ENCODE measurements around the gene NUDT4. TPM values are rescaled to one million over a fixed set of nuclear protein-coding genes. Genes with fewer than 3 reads are reported as not detected.

Gene NUDT4
- total and polyA plus RNA-seq, 9 of the 15 experiments (the other 6 are each of a cell fraction or from before 2014, with no cell fraction given) = 38.1 to 164 (median 99.2) TPM

DNA sequence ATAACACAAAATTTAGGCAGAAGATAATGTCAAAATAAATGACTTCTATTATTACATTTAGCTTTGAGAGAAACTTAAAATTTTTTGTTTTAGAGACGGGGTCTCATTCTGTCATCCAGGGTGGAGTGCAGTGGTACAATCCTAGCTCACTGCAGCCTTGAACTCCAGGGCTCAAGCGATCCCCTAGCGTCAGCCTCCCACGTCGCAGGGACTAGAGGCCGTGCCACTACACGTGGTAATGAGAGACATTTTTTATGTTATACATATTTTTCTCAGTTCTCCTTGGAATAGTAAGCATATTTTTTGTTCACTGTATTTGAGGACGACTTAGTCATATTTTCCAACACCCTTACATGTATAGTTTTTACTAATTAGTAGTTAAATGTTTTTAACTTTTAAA lies 21.5 kb upstream of the NUDT4 start:
- no peak overlapping the region for H3K4me3 ChIP-seq
- H3K9me3 ChIP-seq (replicated peaks; ENCODE audit: control insufficient read depth, insufficient read depth, low read depth, low read length) = no peaks in the 10 kb centered on the region
- WGBS (ENCODE audit: insufficient coverage, low coverage, missing lambda C conversion rate) = 18% methylated on average over 8 of the region's 8 CpGs
- no peaks in the 10 kb centered on the region for H3K36me3 ChIP-seq (ENCODE audit: control insufficient read depth, insufficient read depth, low read length)
- H3K27me3 ChIP-seq (ENCODE audit: control insufficient read depth in 2 of 2, insufficient read depth in 2 of 2, low read length in 2 of 2) = no peaks in the 10 kb centered on the region
- DNase-seq (ENCODE audit: extremely low read depth in 1 of 4, low spot score in 3 of 4) (peak; percentile 28 to 75 (median 42)), FAIRE-seq (peak; percentile 84), ATAC-seq (peak; percentile 95)
- peak overlapping the region; percentile 30; the same call in 2 of the 3 replicates for H3K27ac ChIP-seq (ENCODE audit: extremely low read depth, low read depth, low read length)
- H3K4me1 ChIP-seq (replicated peaks in 1 of 2; ENCODE audit: control insufficient read depth in 2 of 2, insufficient read depth in 2 of 2, low read length in 2 of 2) = peaks cover 0 to 5% of the 10 kb centered on the region in 2 experiments; a peak in 2 of 5 replicates
- peak overlapping the region; percentile 84 for H2AFZ ChIP-seq (ENCODE audit: low read depth, low read length)
- H3K9ac ChIP-seq (ENCODE audit: insufficient read depth in 1 of 2, low read depth in 2 of 2, low read length in 2 of 2) = 0 out of 4 replicates have a peak overlapping the region, but pooled peaks of 1 of the 2 experiments have one; percentile 6
- in situ Hi-C loops (cut with MboI) = no loop called here
- no peaks in the 10 kb centered on the region for H3K9me1 ChIP-seq (ENCODE audit: control insufficient read depth, insufficient read depth, low read length)
- no peaks in the 10 kb centered on the region for H3K79me2 ChIP-seq (ENCODE audit: control insufficient read depth, insufficient read depth, low read length)
- intact Hi-C loops (cut with micrococcal nuclease) = no loop called here
- H3K4me2 ChIP-seq (ENCODE audit: insufficient read depth, low read length) = no peak overlapping the region
- BruUV-seq (replicated peaks) = no TSS peak
- ChIA-PET CTCF (ENCODE audit: low intra/inter-chr PET ratio) (no interaction called here), POLR2A (interaction anchor here (0.6 kb wide), 1 partner anchor 10 kb away, joined by 4 read pairs; no protein-coding TSS in a partner anchor)
- no peaks in the 10 kb centered on the region for H4K20me1 ChIP-seq (replicated peaks; ENCODE audit: control insufficient read depth, insufficient read depth, low read length)
- 0 out of 4 replicates have a peak, but pooled peaks of 1 of the 2 experiments have one; percentile 22 for TF ChIP-seq MAZ (CRISPR knock-in tag; conservative IDR thresholded peaks at IDR 0.05 in 1 of 2, IDR thresholded peaks at IDR 0.05 in 1 of 2)
- TF ChIP-seq ZNF583 (CRISPR knock-in tag; IDR thresholded peaks at IDR 0.05) = no peak
- TF ChIP-seq RBM25 (IDR thresholded peaks at IDR 0.05; ENCODE audit: low read depth, low read length, severe bottlenecking) = peak; percentile 9
- TF ChIP-seq, protein P1, sequence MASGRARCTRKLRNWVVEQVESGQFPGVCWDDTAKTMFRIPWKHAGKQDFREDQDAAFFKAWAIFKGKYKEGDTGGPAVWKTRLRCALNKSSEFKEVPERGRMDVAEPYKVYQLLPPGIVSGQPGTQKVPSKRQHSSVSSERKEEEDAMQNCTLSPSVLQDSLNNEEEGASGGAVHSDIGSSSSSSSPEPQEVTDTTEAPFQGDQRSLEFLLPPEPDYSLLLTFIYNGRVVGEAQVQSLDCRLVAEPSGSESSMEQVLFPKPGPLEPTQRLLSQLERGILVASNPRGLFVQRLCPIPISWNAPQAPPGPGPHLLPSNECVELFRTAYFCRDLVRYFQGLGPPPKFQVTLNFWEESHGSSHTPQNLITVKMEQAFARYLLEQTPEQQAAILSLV (tag; IDR thresholded peaks at IDR 0.05) = no peak
- TF ChIP-seq ZBTB8A (IDR thresholded peaks at IDR 0.05; ENCODE audit: partially characterized antibody) = no peak
- no peak for TF ChIP-seq ZNF140 (CRISPR knock-in tag; IDR thresholded peaks at IDR 0.05)
- TF ChIP-seq, protein P2, sequence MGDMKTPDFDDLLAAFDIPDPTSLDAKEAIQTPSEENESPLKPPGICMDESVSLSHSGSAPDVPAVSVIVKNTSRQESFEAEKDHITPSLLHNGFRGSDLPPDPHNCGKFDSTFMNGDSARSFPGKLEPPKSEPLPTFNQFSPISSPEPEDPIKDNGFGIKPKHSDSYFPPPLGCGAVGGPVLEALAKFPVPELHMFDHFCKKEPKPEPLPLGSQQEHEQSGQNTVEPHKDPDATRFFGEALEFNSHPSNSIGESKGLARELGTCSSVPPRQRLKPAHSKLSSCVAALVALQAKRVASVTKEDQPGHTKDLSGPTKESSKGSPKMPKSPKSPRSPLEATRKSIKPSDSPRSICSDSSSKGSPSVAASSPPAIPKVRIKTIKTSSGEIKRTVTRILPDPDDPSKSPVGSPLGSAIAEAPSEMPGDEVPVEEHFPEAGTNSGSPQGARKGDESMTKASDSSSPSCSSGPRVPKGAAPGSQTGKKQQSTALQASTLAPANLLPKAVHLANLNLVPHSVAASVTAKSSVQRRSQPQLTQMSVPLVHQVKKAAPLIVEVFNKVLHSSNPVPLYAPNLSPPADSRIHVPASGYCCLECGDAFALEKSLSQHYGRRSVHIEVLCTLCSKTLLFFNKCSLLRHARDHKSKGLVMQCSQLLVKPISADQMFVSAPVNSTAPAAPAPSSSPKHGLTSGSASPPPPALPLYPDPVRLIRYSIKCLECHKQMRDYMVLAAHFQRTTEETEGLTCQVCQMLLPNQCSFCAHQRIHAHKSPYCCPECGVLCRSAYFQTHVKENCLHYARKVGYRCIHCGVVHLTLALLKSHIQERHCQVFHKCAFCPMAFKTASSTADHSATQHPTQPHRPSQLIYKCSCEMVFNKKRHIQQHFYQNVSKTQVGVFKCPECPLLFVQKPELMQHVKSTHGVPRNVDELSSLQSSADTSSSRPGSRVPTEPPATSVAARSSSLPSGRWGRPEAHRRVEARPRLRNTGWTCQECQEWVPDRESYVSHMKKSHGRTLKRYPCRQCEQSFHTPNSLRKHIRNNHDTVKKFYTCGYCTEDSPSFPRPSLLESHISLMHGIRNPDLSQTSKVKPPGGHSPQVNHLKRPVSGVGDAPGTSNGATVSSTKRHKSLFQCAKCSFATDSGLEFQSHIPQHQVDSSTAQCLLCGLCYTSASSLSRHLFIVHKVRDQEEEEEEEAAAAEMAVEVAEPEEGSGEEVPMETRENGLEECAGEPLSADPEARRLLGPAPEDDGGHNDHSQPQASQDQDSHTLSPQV (IDR thresholded peaks at IDR 0.05) = peak; percentile 74
- no peak for TF ChIP-seq DDX20 (tag; IDR thresholded peaks at IDR 0.05; ENCODE audit: low read depth)
- TF ChIP-seq ZKSCAN3 (CRISPR knock-in tag; IDR thresholded peaks at IDR 0.05) = no peak
- TF ChIP-seq CREB1 (IDR thresholded peaks at IDR 0.05) = no peak
- 0 out of 2 replicates have a peak, but pooled peaks have one; percentile 21 for TF ChIP-seq CREB1 (CRISPR knock-in tag; IDR thresholded peaks at IDR 0.05)
- TF ChIP-seq, protein P3, sequence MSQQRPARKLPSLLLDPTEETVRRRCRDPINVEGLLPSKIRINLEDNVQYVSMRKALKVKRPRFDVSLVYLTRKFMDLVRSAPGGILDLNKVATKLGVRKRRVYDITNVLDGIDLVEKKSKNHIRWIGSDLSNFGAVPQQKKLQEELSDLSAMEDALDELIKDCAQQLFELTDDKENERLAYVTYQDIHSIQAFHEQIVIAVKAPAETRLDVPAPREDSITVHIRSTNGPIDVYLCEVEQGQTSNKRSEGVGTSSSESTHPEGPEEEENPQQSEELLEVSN (IDR thresholded peaks at IDR 0.05; ENCODE audit: borderline replicate concordance in 1 of 2, extremely low read depth in 1 of 2, insufficient read depth in 1 of 2, insufficient read length in 1 of 2, low read depth in 1 of 2, low read length in 1 of 2, poor library complexity in 1 of 2, severe bottlenecking in 1 of 2) = peak in 1 of 2 experiments; percentile 61
- no peak for TF ChIP-seq NR2F6 (CRISPR knock-in tag; IDR thresholded peaks at IDR 0.05)
- no peak for TF ChIP-seq ZNF3 (CRISPR knock-in tag; IDR thresholded peaks at IDR 0.05)
- no peak for TF ChIP-seq HSF4 (CRISPR knock-in tag; IDR thresholded peaks at IDR 0.05; ENCODE audit: borderline replicate concordance)
- TF ChIP-seq KAT2B (IDR thresholded peaks at IDR 0.05; ENCODE audit: low read depth, low read length) = no peak
